Measurements from ENCODE around the gene PIK3R3. TPM values are rescaled to one million over a fixed set of nuclear protein-coding genes. Genes with fewer than 3 reads are reported as not detected.

The PIK3R3 gene
- total RNA-seq, 1 experiment from 2014 or later: 30.2 TPM

DNA sequence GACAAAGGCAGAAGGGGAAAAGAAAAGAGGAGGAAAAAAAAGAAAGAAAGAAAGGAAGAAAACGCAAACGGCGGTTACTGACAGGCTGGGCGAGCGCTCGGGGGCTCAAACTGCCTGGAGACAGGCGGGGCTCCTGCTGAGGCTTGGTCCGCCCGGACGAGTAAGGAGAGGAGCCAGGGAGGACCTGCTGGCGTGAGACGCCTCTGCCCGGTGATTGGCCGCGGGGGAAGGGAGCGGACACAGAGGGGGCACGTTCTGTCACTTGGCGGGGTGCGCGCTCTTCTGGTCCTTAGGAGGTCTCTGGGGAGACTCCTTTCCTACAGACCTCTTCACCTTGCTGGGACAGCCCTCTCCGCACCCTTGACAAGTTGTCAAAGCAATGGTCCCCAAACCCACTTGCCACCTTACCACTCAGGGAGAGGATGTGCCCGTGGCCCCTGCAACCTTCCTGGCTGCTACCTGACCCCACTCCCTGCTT lies 791 bp upstream of the PIK3R3 start:
- no peak for TF ChIP-seq EZH2 (IDR thresholded peaks at IDR 0.05; ENCODE audit: borderline replicate concordance, low read depth, low read length, poor library complexity, severe bottlenecking)
- TF ChIP-seq, protein P1, sequence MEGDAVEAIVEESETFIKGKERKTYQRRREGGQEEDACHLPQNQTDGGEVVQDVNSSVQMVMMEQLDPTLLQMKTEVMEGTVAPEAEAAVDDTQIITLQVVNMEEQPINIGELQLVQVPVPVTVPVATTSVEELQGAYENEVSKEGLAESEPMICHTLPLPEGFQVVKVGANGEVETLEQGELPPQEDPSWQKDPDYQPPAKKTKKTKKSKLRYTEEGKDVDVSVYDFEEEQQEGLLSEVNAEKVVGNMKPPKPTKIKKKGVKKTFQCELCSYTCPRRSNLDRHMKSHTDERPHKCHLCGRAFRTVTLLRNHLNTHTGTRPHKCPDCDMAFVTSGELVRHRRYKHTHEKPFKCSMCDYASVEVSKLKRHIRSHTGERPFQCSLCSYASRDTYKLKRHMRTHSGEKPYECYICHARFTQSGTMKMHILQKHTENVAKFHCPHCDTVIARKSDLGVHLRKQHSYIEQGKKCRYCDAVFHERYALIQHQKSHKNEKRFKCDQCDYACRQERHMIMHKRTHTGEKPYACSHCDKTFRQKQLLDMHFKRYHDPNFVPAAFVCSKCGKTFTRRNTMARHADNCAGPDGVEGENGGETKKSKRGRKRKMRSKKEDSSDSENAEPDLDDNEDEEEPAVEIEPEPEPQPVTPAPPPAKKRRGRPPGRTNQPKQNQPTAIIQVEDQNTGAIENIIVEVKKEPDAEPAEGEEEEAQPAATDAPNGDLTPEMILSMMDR (conservative IDR thresholded peaks at IDR 0.05; ENCODE audit: low read depth, low read length): no peak
- H3K4me1 ChIP-seq (ENCODE audit: insufficient read depth, low read length, poor library complexity, severe bottlenecking): peaks cover 27% of the 10 kb centered on the region

DNA sequence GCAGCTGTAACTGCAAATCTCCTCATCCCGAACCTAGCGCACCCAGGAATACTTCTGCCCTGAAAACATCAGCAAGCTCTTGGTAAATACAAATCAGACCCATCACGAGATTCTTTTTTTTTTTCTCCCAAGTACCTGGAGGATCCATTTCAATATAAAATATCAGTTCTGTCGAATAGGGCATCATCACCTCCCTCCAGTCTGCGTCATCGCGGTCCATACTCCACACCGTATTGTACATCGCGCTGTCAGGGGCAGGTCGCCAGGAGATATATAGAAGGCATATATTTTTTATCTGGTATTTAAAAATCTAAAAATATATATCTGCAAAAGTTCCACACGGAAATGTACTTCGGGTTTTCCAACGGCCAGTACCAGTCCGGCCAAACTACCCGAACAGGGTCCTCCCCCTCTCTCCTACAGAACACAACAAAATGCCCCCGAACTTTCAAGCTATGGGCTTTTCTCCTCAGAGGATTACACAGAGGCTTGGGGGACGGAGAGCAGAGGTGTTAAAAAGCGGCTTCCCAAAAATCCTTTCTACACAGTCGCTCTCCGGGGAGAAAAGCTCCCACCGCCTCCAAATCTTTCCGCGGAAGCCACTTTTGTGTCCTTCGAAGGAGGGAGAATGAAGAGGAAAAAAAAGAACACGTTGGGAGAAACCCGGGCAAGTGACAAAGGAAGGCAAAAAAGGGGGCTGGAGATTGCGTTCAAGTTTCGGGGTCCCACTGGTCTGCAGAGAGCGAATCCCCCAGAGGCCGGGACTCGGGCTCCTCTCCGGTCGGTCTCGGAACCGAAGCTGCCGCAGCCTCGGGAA lies 509 bp downstream of the PIK3R3 start:
- TF ChIP-seq, protein P1 (conservative IDR thresholded peaks at IDR 0.05; ENCODE audit: low read depth, low read length): no peak
- TF ChIP-seq EZH2 (IDR thresholded peaks at IDR 0.05; ENCODE audit: borderline replicate concordance, low read depth, low read length, poor library complexity, severe bottlenecking): no peak

More for the DNA sequence above, 791 bp upstream of the PIK3R3 start:
- Histone ChIP-seq H3K9me3 (ENCODE audit: low read depth, low read length, poor library complexity, severe bottlenecking) (no peaks in the 10 kb centered on the region), H3K36me3 (ENCODE audit: insufficient read depth, low read length, poor library complexity, severe bottlenecking) (no peaks in the 10 kb centered on the region), H3K4me3 (ENCODE audit: low read depth, low read length, poor library complexity, severe bottlenecking) (peak overlapping the region; percentile 73), H3K27me3 (replicated peaks; ENCODE audit: insufficient read depth, low read depth, low read length, poor library complexity) (no peaks in the 10 kb centered on the region), H3K27ac (ENCODE audit: low read depth, low read length, poor library complexity, severe bottlenecking) (peak overlapping the region; percentile 100)
- intact Hi-C loops (cut with micrococcal nuclease; ENCODE audit: unreplicated experiment): loop anchor here (5.0 kb wide), 1 partner anchor 96 kb away; no protein-coding TSS in a partner anchor
- DNase-seq (ENCODE audit: low spot score): no peak
- POLR2A ChIA-PET (ENCODE audit: low non-redundant PET): no interaction called here
- BruUV-seq (replicated peaks): TSS peak; percentile 81
- CTCF ChIA-PET: no interaction called here

DNA sequence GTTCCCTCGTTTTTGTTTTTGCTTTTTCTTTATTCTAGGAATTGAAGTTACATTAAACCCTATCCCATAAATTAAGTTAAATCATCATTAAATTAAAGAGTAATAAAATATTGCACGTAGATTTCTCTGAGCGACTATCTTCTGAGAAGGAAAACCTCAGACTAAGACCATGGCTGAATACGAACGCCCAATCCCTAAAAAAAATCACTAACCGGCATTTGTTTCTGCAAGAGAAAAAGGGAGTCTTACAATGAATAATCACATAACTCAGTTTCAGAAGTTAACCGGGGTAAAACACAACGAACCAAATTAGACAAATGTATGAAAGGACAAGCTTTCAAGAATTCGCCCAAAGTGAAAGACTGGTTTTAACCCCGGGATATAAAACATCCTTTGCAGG lies 1.3 kb downstream of the PIK3R3 start:
- CTCF ChIA-PET: interaction anchor here (0.9 kb wide), 1 partner anchor 92 kb away, joined by 3 read pairs; no protein-coding TSS in a partner anchor

More for the DNA sequence above, 509 bp downstream of the PIK3R3 start:
- CTCF ChIA-PET: interaction anchor here (0.6 kb wide), 2 partner anchors 122 to 275 kb away, joined by 3 read pairs; no protein-coding TSS in a partner anchor
- intact Hi-C loops (cut with micrococcal nuclease; ENCODE audit: unreplicated experiment): loop anchor here (5.0 kb wide), 1 partner anchor 95 kb away; no protein-coding TSS in a partner anchor
- H3K9me3 ChIP-seq (ENCODE audit: low read depth, low read length, poor library complexity, severe bottlenecking): no peaks in the 10 kb centered on the region
- H3K4me1 ChIP-seq (ENCODE audit: insufficient read depth, low read length, poor library complexity, severe bottlenecking): peaks cover 27% of the 10 kb centered on the region
- no peaks in the 10 kb centered on the region for H3K36me3 ChIP-seq (ENCODE audit: insufficient read depth, low read length, poor library complexity, severe bottlenecking)
- peak overlapping the region; percentile 100 for H3K27ac ChIP-seq (ENCODE audit: low read depth, low read length, poor library complexity, severe bottlenecking)
- BruUV-seq (replicated peaks): no TSS peak
- peak; percentile 57 for DNase-seq (ENCODE audit: low spot score)
- H3K4me3 ChIP-seq (ENCODE audit: low read depth, low read length, poor library complexity, severe bottlenecking): peak overlapping the region; percentile 73
- no peaks in the 10 kb centered on the region for H3K27me3 ChIP-seq (replicated peaks; ENCODE audit: insufficient read depth, low read depth, low read length, poor library complexity)
- POLR2A ChIA-PET (ENCODE audit: low non-redundant PET): interaction anchor here (0.6 to 0.9 kb wide), 3 partner anchors 11 to 143 kb away, joined by 4 read pairs; no protein-coding TSS in a partner anchor

More for the DNA sequence above, 1.3 kb downstream of the PIK3R3 start:
- TF ChIP-seq, protein P1 (conservative IDR thresholded peaks at IDR 0.05; ENCODE audit: low read depth, low read length): no peak
- no peak for TF ChIP-seq EZH2 (IDR thresholded peaks at IDR 0.05; ENCODE audit: borderline replicate concordance, low read depth, low read length, poor library complexity, severe bottlenecking)
- TSS peak; percentile 53 for BruUV-seq (replicated peaks)
- Histone ChIP-seq H3K4me3 (ENCODE audit: low read depth, low read length, poor library complexity, severe bottlenecking) (peak overlapping the region; percentile 73), H3K36me3 (ENCODE audit: insufficient read depth, low read length, poor library complexity, severe bottlenecking) (no peaks in the 10 kb centered on the region), H3K27me3 (replicated peaks; ENCODE audit: insufficient read depth, low read depth, low read length, poor library complexity) (no peaks in the 10 kb centered on the region), H3K9me3 (ENCODE audit: low read depth, low read length, poor library complexity, severe bottlenecking) (no peaks in the 10 kb centered on the region), H3K4me1 (ENCODE audit: insufficient read depth, low read length, poor library complexity, severe bottlenecking) (peaks cover 21% of the 10 kb centered on the region), H3K27ac (ENCODE audit: low read depth, low read length, poor library complexity, severe bottlenecking) (peak overlapping the region; percentile 59)
- no peak for DNase-seq (ENCODE audit: low spot score)
- intact Hi-C loops (cut with micrococcal nuclease; ENCODE audit: unreplicated experiment): loop anchor here (5.0 kb wide), 1 partner anchor 94 kb away; no protein-coding TSS in a partner anchor
- POLR2A ChIA-PET (ENCODE audit: low non-redundant PET): no interaction called here
